Panc1 (cell line): ENCODE results near the gene UGGT2. TPM values are rescaled to one million over a fixed set of nuclear protein-coding genes. Genes with fewer than 3 reads are reported as not detected.
A peak's percentile ranks its signal among the peaks of the same experiment; 100 is the strongest.

Experiments used
- ATAC-seq: fragments of 200-7000 bp; cut with Tn5 transposase; 2 replicates; pipeline ENCODE4 v1.9.1; 2020; ENCODE audit warnings: mild to moderate bottlenecking, moderate library complexity
- BruUV-seq: library from RNA; stranded (reverse); fragments of 400-500 nt; replicated peaks from 2 replicates; lab custom pipeline; 2021; lab: Mats Ljungman, UMichigan
- CTCF ChIA-PET: fragments of 300-600 bp; sonication (Branson Sonifier 250); formaldehyde crosslinking; loops from one replicate; lab custom pipeline; 2022; ENCODE audit warnings: antibody characterized with exemption; lab: Charles Lee
- POLR2A ChIA-PET: fragments of 300-600 bp; sonication (Branson Sonifier 250); formaldehyde crosslinking; loops from one replicate; lab custom pipeline; 2022; ENCODE audit warnings: antibody characterized with exemption; lab: Charles Lee
- DNase-seq: peaks from one replicate; pipeline ENCODE4 v3.0.0-alpha.2; 2010; ENCODE audit warnings: low read depth, low spot score
- H3K27ac ChIP-seq: 2 replicates; pipeline ENCODE4 v1.5.1; 2011; ENCODE audit warnings: mild to moderate bottlenecking, low read length, inconsistent platforms
- H3K27me3 ChIP-seq: fragments of 200-500 bp; sonication (Bioruptor generic); 2 replicates; pipeline ENCODE4 v1.6.0; 2014; ENCODE audit warnings: low read length, inconsistent platforms; ENCODE audit not compliant: control insufficient read depth, insufficient read depth
- H3K36me3 ChIP-seq: fragments of 200-500 bp; sonication (Bioruptor generic); 2 replicates; pipeline ENCODE4 v1.5.1; 2014; ENCODE audit warnings: inconsistent platforms, mild to moderate bottlenecking, low read length, moderate library complexity; ENCODE audit not compliant: control insufficient read depth, insufficient read depth
- H3K4me1 ChIP-seq: 2 replicates; pipeline ENCODE4 v1.5.1; 2011; ENCODE audit warnings: inconsistent platforms, mild to moderate bottlenecking, low read length, moderate library complexity; ENCODE audit not compliant: control insufficient read depth, insufficient read depth
- H3K4me3 ChIP-seq, 2 experiments: 2 replicates each; pipeline ENCODE4 v1.5.1; 2011 to 2012; ENCODE audit warnings: low read depth in 2 of 2, low read length in 2 of 2, mild to moderate bottlenecking in 2 of 2, inconsistent platforms in 1 of 2, moderate library complexity in 1 of 2
- H3K9me3 ChIP-seq: fragments of 200-500 bp; sonication (Bioruptor generic); 2 replicates; pipeline ENCODE4 v1.5.1; 2014; ENCODE audit warnings: low read depth, mild to moderate bottlenecking, inconsistent platforms, low read length, moderate library complexity; ENCODE audit not compliant: control insufficient read depth, insufficient read depth
- CTCF ChIP-seq: fragments of 450-650 bp; IDR thresholded peaks from 2 replicates; pipeline ENCODE4 v1.5.1; 2017; ENCODE audit warnings: mild to moderate bottlenecking
- POLR2AphosphoS5 ChIP-seq: IDR thresholded peaks from 2 replicates; pipeline ENCODE4 v1.6.1; 2012; ENCODE audit warnings: mild to moderate bottlenecking, low read depth, low read length, moderate library complexity
- SIN3A ChIP-seq: IDR thresholded peaks from 2 replicates; pipeline ENCODE4 v1.6.1; 2012; ENCODE audit warnings: low read depth, mild to moderate bottlenecking, low read length, moderate library complexity, borderline replicate concordance; ENCODE audit not compliant: insufficient read depth
- TCF7L2 ChIP-seq: IDR thresholded peaks from 2 replicates; pipeline ENCODE4 v1.6.1; 2011; ENCODE audit warnings: mild to moderate bottlenecking, low read depth, low read length, inconsistent platforms
- in situ Hi-C: cut with HindIII; loops from 2 replicates; pipeline ENCODE4 v1.10.0; 2016; ENCODE audit warnings: low sequenced_read_pairs, low pct_unique_long_range_greater_than_20kb
- intact Hi-C: fragments of 100-400 bp; cut with micrococcal nuclease; formaldehyde crosslinking; loops from one replicate; pipeline ENCODE4 v1.10.0; 2022; ENCODE audit not compliant: unreplicated experiment
- total RNA-seq: library from RNA; stranded (reverse); gene quantifications from one replicate; pipeline ENCODE4 v1.2.1, GENCODE V29; 2021; ENCODE audit not compliant: unreplicated experiment
- TF ChIP-seq, protein P1 (sequence below), 2 experiments: IDR thresholded peaks; 2 replicates each; pipeline ENCODE4 v1.6.1; 2011 to 2012; ENCODE audit warnings: low read depth in 2 of 2, control low read depth in 1 of 2, low read length in 1 of 2, mild to moderate bottlenecking in 1 of 2, moderate library complexity in 1 of 2; ENCODE audit not compliant: insufficient read depth in 1 of 2

Gene UGGT2
- total RNA-seq, 1 experiment from 2014 or later, result 22.9 TPM

DNA sequence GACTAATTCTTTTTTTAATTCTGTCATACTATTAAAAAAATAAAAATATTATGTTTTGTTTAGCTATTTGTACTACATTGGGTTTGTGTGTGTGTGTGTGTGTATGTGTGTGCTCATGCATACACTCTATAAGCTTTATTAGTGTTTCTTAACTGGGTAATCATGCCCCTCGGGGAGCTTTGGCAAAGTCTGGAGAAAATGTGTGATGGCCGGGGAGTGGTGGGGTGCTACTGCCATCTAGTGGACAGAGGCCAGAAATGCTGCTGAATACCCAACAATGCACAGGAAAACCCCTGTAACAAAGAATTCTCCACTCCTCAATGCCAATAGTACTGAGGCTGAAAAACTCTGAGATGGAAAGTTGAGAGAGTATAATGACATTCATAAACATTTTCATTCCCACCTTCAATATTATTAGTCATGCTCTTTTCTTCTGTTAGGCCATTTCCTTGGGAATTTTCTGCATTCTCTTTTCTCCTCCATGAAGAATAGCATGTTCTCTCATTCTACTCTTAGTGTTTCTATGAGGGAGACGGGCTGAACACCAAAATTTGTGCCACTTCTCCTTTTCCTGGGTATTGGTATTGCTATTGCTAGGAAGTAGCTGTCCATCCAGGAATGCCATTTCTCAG is 219.0 kb downstream of the UGGT2 start:
- Histone ChIP-seq H3K27ac (no peak overlapping the region), H3K36me3 (no peaks in the 10 kb centered on the region), H3K4me3 (no peak overlapping the region), H3K27me3 (no peaks in the 10 kb centered on the region), H3K9me3 (no peaks in the 10 kb centered on the region), H3K4me1 (no peaks in the 10 kb centered on the region)
- POLR2A ChIA-PET, result no interaction called here
- DNase-seq, result peak; percentile 27
- BruUV-seq, result no TSS peak
- CTCF ChIA-PET, result interaction anchor here (0.7 to 1.4 kb wide), 2 partner anchors 210 to 261 kb away, joined by 3 to 10 read pairs; no protein-coding TSS in a partner anchor
- in situ Hi-C loops (no loop called here), intact Hi-C loops (loop anchor here (5.0 to 10.0 kb wide), 3 partner anchors 159 to 299 kb away; partner anchors contain the start of gene DNAJC3)
- peak; percentile 87 for TF ChIP-seq CTCF
- no peak for TF ChIP-seq SIN3A
- ATAC-seq, result peak; percentile 85

DNA sequence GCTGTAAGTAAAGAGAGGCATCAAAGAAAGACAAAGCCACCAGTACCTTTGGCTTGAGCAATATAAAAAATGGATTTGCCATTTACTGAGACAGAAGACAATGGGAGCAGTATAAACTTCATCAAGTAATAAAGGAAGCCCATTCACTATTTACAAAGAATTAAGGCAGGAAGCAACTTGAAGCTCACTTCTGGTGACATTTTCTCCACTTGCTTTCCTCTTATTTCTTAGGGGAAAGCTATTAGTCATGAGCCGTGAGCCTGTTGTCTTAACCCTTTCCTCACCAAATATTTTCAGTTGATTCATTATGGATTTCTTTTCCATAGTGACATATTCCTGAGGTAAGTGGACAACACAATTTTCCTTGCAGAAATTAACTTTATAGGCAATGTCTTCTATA is 219.5 kb downstream of the UGGT2 start:
- in situ Hi-C loops (no loop called here), intact Hi-C loops (loop anchor here (5.0 to 10.0 kb wide), 3 partner anchors 159 to 299 kb away; partner anchors contain the start of gene DNAJC3)
- Histone ChIP-seq H3K27ac (no peak overlapping the region), H3K4me1 (no peaks in the 10 kb centered on the region), H3K4me3 (no peak overlapping the region), H3K27me3 (no peaks in the 10 kb centered on the region), H3K9me3 (no peaks in the 10 kb centered on the region), H3K36me3 (no peaks in the 10 kb centered on the region)
- ChIA-PET CTCF (interaction anchor here (0.7 to 1.4 kb wide), 3 partner anchors 38 to 261 kb away, joined by 3 to 10 read pairs (median 3); no protein-coding TSS in a partner anchor), POLR2A (no interaction called here)
- TF ChIP-seq TCF7L2 (no peak), SIN3A (no peak), POLR2AphosphoS5 (no peak), CTCF (no peak)
- TF ChIP-seq, protein P1, sequence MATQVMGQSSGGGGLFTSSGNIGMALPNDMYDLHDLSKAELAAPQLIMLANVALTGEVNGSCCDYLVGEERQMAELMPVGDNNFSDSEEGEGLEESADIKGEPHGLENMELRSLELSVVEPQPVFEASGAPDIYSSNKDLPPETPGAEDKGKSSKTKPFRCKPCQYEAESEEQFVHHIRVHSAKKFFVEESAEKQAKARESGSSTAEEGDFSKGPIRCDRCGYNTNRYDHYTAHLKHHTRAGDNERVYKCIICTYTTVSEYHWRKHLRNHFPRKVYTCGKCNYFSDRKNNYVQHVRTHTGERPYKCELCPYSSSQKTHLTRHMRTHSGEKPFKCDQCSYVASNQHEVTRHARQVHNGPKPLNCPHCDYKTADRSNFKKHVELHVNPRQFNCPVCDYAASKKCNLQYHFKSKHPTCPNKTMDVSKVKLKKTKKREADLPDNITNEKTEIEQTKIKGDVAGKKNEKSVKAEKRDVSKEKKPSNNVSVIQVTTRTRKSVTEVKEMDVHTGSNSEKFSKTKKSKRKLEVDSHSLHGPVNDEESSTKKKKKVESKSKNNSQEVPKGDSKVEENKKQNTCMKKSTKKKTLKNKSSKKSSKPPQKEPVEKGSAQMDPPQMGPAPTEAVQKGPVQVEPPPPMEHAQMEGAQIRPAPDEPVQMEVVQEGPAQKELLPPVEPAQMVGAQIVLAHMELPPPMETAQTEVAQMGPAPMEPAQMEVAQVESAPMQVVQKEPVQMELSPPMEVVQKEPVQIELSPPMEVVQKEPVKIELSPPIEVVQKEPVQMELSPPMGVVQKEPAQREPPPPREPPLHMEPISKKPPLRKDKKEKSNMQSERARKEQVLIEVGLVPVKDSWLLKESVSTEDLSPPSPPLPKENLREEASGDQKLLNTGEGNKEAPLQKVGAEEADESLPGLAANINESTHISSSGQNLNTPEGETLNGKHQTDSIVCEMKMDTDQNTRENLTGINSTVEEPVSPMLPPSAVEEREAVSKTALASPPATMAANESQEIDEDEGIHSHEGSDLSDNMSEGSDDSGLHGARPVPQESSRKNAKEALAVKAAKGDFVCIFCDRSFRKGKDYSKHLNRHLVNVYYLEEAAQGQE (IDR thresholded peaks at IDR 0.05; ENCODE audit: insufficient read depth in 1 of 2, low read depth in 2 of 2, low read length in 1 of 2), result no peak
- ATAC-seq, result no peak
- no peak for DNase-seq
- BruUV-seq, result no TSS peak
